Neural progenitor cell (in vitro differentiated cells): ENCODE measurements around the gene TRAIP.

ENCODE experiments used
- EZH2phosphoT487 ChIP-seq: fragments of 200-600 bp; sonication (generic); IDR thresholded peaks from 2 replicates; pipeline ENCODE4 v1.6.1; 2017; ENCODE audit warnings: antibody characterized with exemption
- TF ChIP-seq, protein P1 (sequence below): fragments of 200-600 bp; sonication (generic); IDR thresholded peaks from 2 replicates; pipeline ENCODE4 v1.5.1; 2017; ENCODE audit warnings: antibody characterized with exemption, mild to moderate bottlenecking

DNA sequence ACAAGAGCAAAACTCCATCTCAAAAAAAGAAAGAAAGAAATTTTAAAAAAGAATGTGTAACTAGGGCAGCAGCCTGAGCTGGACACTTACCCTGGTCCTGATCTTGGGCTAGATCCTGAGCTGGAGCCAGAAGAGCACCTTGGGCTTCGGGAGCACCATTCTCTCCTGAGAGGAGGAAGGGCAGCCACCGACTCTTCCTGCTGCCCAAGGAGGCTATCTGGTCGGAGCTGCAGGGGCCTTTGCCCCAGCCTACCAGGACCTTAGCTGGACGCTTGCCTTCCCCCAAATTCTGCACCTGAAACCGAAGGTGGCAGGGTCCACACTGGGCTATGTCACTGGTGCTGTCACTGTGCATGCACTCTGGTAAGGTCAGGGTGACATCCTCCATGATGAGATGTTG lies 20.2 kb upstream of the TRAIP start:
- TF ChIP-seq, protein P1, sequence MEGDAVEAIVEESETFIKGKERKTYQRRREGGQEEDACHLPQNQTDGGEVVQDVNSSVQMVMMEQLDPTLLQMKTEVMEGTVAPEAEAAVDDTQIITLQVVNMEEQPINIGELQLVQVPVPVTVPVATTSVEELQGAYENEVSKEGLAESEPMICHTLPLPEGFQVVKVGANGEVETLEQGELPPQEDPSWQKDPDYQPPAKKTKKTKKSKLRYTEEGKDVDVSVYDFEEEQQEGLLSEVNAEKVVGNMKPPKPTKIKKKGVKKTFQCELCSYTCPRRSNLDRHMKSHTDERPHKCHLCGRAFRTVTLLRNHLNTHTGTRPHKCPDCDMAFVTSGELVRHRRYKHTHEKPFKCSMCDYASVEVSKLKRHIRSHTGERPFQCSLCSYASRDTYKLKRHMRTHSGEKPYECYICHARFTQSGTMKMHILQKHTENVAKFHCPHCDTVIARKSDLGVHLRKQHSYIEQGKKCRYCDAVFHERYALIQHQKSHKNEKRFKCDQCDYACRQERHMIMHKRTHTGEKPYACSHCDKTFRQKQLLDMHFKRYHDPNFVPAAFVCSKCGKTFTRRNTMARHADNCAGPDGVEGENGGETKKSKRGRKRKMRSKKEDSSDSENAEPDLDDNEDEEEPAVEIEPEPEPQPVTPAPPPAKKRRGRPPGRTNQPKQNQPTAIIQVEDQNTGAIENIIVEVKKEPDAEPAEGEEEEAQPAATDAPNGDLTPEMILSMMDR, result no peak
- TF ChIP-seq EZH2phosphoT487, result no peak
